IMR-90 (cell line): Measurements from ENCODE around the gene FAM83G. TPM values are rescaled to one million over a fixed set of nuclear protein-coding genes. Genes with fewer than 3 reads are reported as not detected.

Source experiments
- ATAC-seq: fragments of 200-7000 bp; cut with Tn5 transposase; 2 replicates; pipeline ENCODE4 v1.9.1; 2020; ENCODE audit warnings: low read depth, mild to moderate bottlenecking, moderate library complexity
- BruUV-seq: library from RNA; stranded (reverse); fragments of 400-500 nt; replicated peaks from 2 replicates; lab custom pipeline; 2021; lab: Mats Ljungman, UMichigan
- CTCF ChIA-PET: fragments of 300-600 bp; formaldehyde crosslinking; extraction: SDS; loops from one replicate; lab custom pipeline; 2021; ENCODE audit warnings: antibody characterized with exemption; lab: Yijun Ruan, JAX
- POLR2A ChIA-PET: fragments of 300-600 bp; sonication (Branson Sonifier 250); formaldehyde crosslinking; loops from one replicate; lab custom pipeline; 2022; ENCODE audit warnings: antibody characterized with exemption; ENCODE audit not compliant: unreplicated experiment; lab: Charles Lee
- DNase-seq: peaks from one replicate; pipeline ENCODE4 v3.0.0; 2013
- H2AFZ ChIP-seq: replicated peaks from 2 replicates; pipeline ENCODE3; 2013; ENCODE audit warnings: low read length, mild to moderate bottlenecking; ENCODE audit not compliant: poor library complexity
- H2AK5ac ChIP-seq: 2 replicates; pipeline ENCODE4 v1.6.1; 2013; ENCODE audit warnings: low read depth, low read length, inconsistent platforms
- H2AK9ac ChIP-seq: replicated peaks from 2 replicates; pipeline ENCODE3; 2013; ENCODE audit warnings: mild to moderate bottlenecking, low read depth, low read length, moderate library complexity; ENCODE audit not compliant: poor library complexity
- H2BK120ac ChIP-seq: 2 replicates; pipeline ENCODE4 v1.6.1; 2013; ENCODE audit warnings: low read depth, low read length, inconsistent platforms
- H2BK15ac ChIP-seq: 3 replicates; pipeline ENCODE4 v1.6.1; 2013; ENCODE audit warnings: low read depth, low read length, inconsistent platforms
- H2BK20ac ChIP-seq: 2 replicates; pipeline ENCODE4 v1.6.1; 2013; ENCODE audit warnings: low read depth, mild to moderate bottlenecking, inconsistent platforms, low read length, moderate library complexity
- H2BK5ac ChIP-seq: 2 replicates; pipeline ENCODE4 v1.6.1; 2013; ENCODE audit warnings: mild to moderate bottlenecking, low read depth, low read length, inconsistent platforms; ENCODE audit not compliant: poor library complexity, severe bottlenecking
- H3K14ac ChIP-seq: replicated peaks from 2 replicates; pipeline ENCODE4 v1.6.1; 2013; ENCODE audit warnings: low read depth, low read length, inconsistent platforms
- H3K18ac ChIP-seq: 2 replicates; pipeline ENCODE4 v1.6.1; 2013; ENCODE audit warnings: low read depth, low read length, control low read depth
- H3K23ac ChIP-seq: 2 replicates; pipeline ENCODE4 v1.6.1; 2013; ENCODE audit warnings: low read depth, low read length, inconsistent platforms
- H3K27ac ChIP-seq: 2 replicates; pipeline ENCODE4 v1.5.1; 2013; ENCODE audit warnings: mild to moderate bottlenecking, control low read depth, low read length; ENCODE audit not compliant: insufficient read depth
- H3K27me3 ChIP-seq: 2 replicates; pipeline ENCODE4 v1.6.1; 2013; ENCODE audit warnings: low read length; ENCODE audit not compliant: control insufficient read depth, insufficient read depth
- H3K36me3 ChIP-seq: 2 replicates; pipeline ENCODE4 v1.6.1; 2013; ENCODE audit warnings: low read length, mixed read lengths; ENCODE audit not compliant: control insufficient read depth, insufficient read depth
- H3K4ac ChIP-seq: 2 replicates; pipeline ENCODE4 v1.6.1; 2013; ENCODE audit warnings: low read depth, low read length, inconsistent platforms
- H3K4me1 ChIP-seq: 2 replicates; pipeline ENCODE4 v1.6.1; 2013; ENCODE audit warnings: low read length, mixed read lengths; ENCODE audit not compliant: control insufficient read depth, insufficient read depth
- H3K4me2 ChIP-seq: 2 replicates; pipeline ENCODE4 v1.6.1; 2013; ENCODE audit warnings: low read depth, mild to moderate bottlenecking, control low read depth, low read length, moderate library complexity
- H3K4me3 ChIP-seq: 2 replicates; pipeline ENCODE4 v1.5.1; 2013; ENCODE audit warnings: low read depth, mild to moderate bottlenecking, control low read depth, low read length, moderate library complexity; ENCODE audit not compliant: insufficient read depth
- H3K56ac ChIP-seq: 2 replicates; pipeline ENCODE4 v1.6.1; 2013; ENCODE audit warnings: low read length, inconsistent platforms; ENCODE audit not compliant: insufficient read depth; ENCODE audit errors: extremely low read depth
- H3K79me1 ChIP-seq, 2 experiments: 2 replicates each; pipeline ENCODE4 v1.6.1; 2013; ENCODE audit warnings: low read length in 2 of 2, inconsistent platforms in 1 of 2, low read depth in 1 of 2
- H3K9ac ChIP-seq: 2 replicates; pipeline ENCODE4 v1.6.1; 2013; ENCODE audit warnings: low read depth, low read length, control low read depth
- H3K9me1 ChIP-seq: 2 replicates; pipeline ENCODE4 v1.6.1; 2013; ENCODE audit warnings: low read length, inconsistent platforms; ENCODE audit not compliant: insufficient read depth
- H3K9me3 ChIP-seq: 2 replicates; pipeline ENCODE4 v1.6.1; 2013; ENCODE audit warnings: low read length; ENCODE audit not compliant: control insufficient read depth, insufficient read depth
- H4K20me1 ChIP-seq: 2 replicates; pipeline ENCODE4 v1.6.1; 2013; ENCODE audit warnings: low read length, inconsistent platforms; ENCODE audit not compliant: insufficient read depth
- H4K5ac ChIP-seq: 2 replicates; pipeline ENCODE4 v1.6.1; 2013; ENCODE audit warnings: mild to moderate bottlenecking, low read depth, low read length, control low read depth
- H4K8ac ChIP-seq, 2 experiments: 2 replicates each; pipeline ENCODE4 v1.6.1; 2013; ENCODE audit warnings: low read depth in 2 of 2, low read length in 2 of 2, control low read depth in 1 of 2, inconsistent platforms in 1 of 2
- H4K91ac ChIP-seq: 2 replicates; pipeline ENCODE4 v1.6.1; 2013; ENCODE audit warnings: low read depth, low read length, inconsistent platforms; ENCODE audit not compliant: insufficient read depth
- BHLHE40 ChIP-seq: fragments of 150-350 bp; IDR thresholded peaks from 2 replicates; pipeline ENCODE4 v1.6.1; 2016; ENCODE audit warnings: mild to moderate bottlenecking, low read depth, low read length
- SMC3 ChIP-seq: fragments of 150-350 bp; IDR thresholded peaks from 2 replicates; pipeline ENCODE4 v1.6.1; 2016; ENCODE audit warnings: low read depth, mild to moderate bottlenecking, antibody characterized with exemption, low read length, moderate library complexity
- WGBS, 2 experiments: methylation state at CpG; one replicate each; pipeline versions ENCODE4 v1.1.5 to v1.1.7; 2013; ENCODE audit warnings: missing lambda C conversion rate in 2 of 2; ENCODE audit not compliant: insufficient read length in 1 of 2; ENCODE audit errors: extremely low coverage in 2 of 2; 5-methylcytosine and 5-hydroxymethylcytosine counted together
- dilution Hi-C: fragments of 300-500 bp; cut with HindIII; formaldehyde crosslinking; loops from one replicate; pipeline ENCODE4 v1.14.3; 2018; ENCODE audit warnings: low sequenced_read_pairs; ENCODE audit not compliant: unreplicated experiment
- in situ Hi-C: fragments of 300-500 bp; cut with MboI; formaldehyde crosslinking; loops from 3 replicates; pipeline ENCODE4 v1.14.3; 2019; ENCODE audit warnings: low sequenced_read_pairs, inconsistent platforms, mixed read lengths
- intact Hi-C: fragments of 100-400 bp; cut with micrococcal nuclease; formaldehyde crosslinking; loops from 2 replicates; pipeline ENCODE4 v1.10.0; 2022
- polyA plus RNA-seq, 3 experiments: library from polyadenylated mRNA; depleted of rRNA; stranded (reverse); fragments of >200 nt; gene quantifications; 2 replicates each; pipeline ENCODE4 v1.2.3, GENCODE V29; 2012; ENCODE audit warnings: low replicate concordance in 1 of 3
- total RNA-seq: library from RNA; depleted of rRNA; stranded (reverse); fragments of >200 nt; gene quantifications from 2 replicates; pipeline ENCODE4 v1.2.3, GENCODE V29; 2012

The FAM83G gene
- total and polyA plus RNA-seq, 2 of the 4 experiments (the other 2 are of a cell fraction), result 9.5 to 12.6 TPM

GRCh38 chr17:18961634-18962493 is 42.7 kb downstream of the FAM83G start:
- Histone ChIP-seq H3K56ac (no peak overlapping the region), H2AK5ac (peak overlapping the region; percentile 78; the same call in 1 of the 2 replicates), H3K9me1 (peaks cover 4% of the 10 kb centered on the region; the same call in 1 of the 2 replicates), H3K27ac (no peak overlapping the region; the same call in 1 of the 2 replicates), H2BK120ac (peak overlapping the region; percentile 19), H3K79me1 (no peaks in the 10 kb centered on the region; a peak in 1 of 4 replicates), H3K4ac (peak overlapping the region; percentile 42), H4K20me1 (no peaks in the 10 kb centered on the region), H4K5ac (no peak overlapping the region), H3K18ac (no peak overlapping the region), H3K14ac (peak overlapping the region; percentile 58), H3K23ac (peak overlapping the region; percentile 84; the same call in 1 of the 2 replicates), H3K36me3 (no peaks in the 10 kb centered on the region), H3K27me3 (no peaks in the 10 kb centered on the region), H2BK20ac (peak overlapping the region; percentile 83), H3K4me1 (peaks cover 12% of the 10 kb centered on the region), H2BK5ac (peak overlapping the region; percentile 12), H2AK9ac (peak overlapping the region; percentile 96), H3K4me3 (no peak overlapping the region), H3K9me3 (no peaks in the 10 kb centered on the region), H2BK15ac (no peak overlapping the region), H4K8ac (peak overlapping the region; percentile 47 to 74; a peak in 3 of 4 replicates), H3K9ac (no peak overlapping the region), H3K4me2 (no peak overlapping the region), H2AFZ (peak overlapping the region; percentile 77), H4K91ac (peak overlapping the region; percentile 65)
- WGBS, 2 experiments, result 74% methylated on average over 7 of the region's 16 CpGs; no CpG with 5 or more reads in 1 of the 2 experiments
- BruUV-seq, result no TSS peak
- ChIA-PET POLR2A (no interaction called here), CTCF (interaction anchor here (0.6 to 0.7 kb wide), 2 partner anchors 20 to 39 kb away, joined by 3 to 5 read pairs; no protein-coding TSS in a partner anchor)
- dilution Hi-C loops, result no loop called here
- DNase-seq (peak; percentile 43), ATAC-seq (no peak)
- TF ChIP-seq SMC3 (no peak), BHLHE40 (peak; percentile 72; the same call in 1 of the 2 replicates)
- in situ Hi-C loops, result no loop called here
- intact Hi-C loops, result loop anchor here (2.0 kb wide), 1 partner anchor 43 kb away; the partner anchor contains the start of gene FAM83G
